CD14-positive monocyte (primary cell): ENCODE measurements around the gene NR1I3. TPM values are rescaled to one million over a fixed set of nuclear protein-coding genes. Genes with fewer than 3 reads are reported as not detected.

Experiments
- DNase-seq, 3 donors: peaks; one replicate each; pipeline ENCODE4 v3.0.0-alpha.2; 2011 to 2022
- H2AFZ ChIP-seq: 2 replicates; pipeline ENCODE4 v1.6.0; 2012; ENCODE audit warnings: mild to moderate bottlenecking, low read depth, low read length, inconsistent platforms; ENCODE audit not compliant: insufficient read depth, poor library complexity, severe bottlenecking
- H3K27ac ChIP-seq, 2 donors: 1 replicate in 1 of 2; 2 replicates in 1 of 2; pipeline ENCODE4 v1.5.1; 2012 to 2013; ENCODE audit warnings: low read length in 2 of 2, control low read depth in 1 of 2, inconsistent platforms in 1 of 2, low read depth in 1 of 2, mild to moderate bottlenecking in 1 of 2
- H3K27me3 ChIP-seq, 2 donors: one replicate each; pipeline versions ENCODE4 v1.6.0 to v1.6.1; 2011 to 2013; ENCODE audit warnings: low read length in 2 of 2; ENCODE audit not compliant: control insufficient read depth in 2 of 2, insufficient read depth in 2 of 2
- H3K36me3 ChIP-seq, 2 donors: replicated peaks in 1 of 2; 1 replicate in 1 of 2; 2 replicates in 1 of 2; pipeline versions ENCODE4 v1.5.1 to v1.6.1; 2012 to 2013; ENCODE audit warnings: low read length in 2 of 2, control low read depth in 1 of 2, inconsistent platforms in 1 of 2, mild to moderate bottlenecking in 1 of 2; ENCODE audit not compliant: insufficient read depth in 2 of 2, control insufficient read depth in 1 of 2
- H3K4me1 ChIP-seq, 2 donors: 1 replicate in 1 of 2; 2 replicates in 1 of 2; pipeline versions ENCODE4 v1.5.1 to v1.6.1; 2012 to 2013; ENCODE audit warnings: low read length in 2 of 2, control low read depth in 1 of 2, inconsistent platforms in 1 of 2, mild to moderate bottlenecking in 1 of 2, moderate library complexity in 1 of 2; ENCODE audit not compliant: insufficient read depth in 2 of 2, control insufficient read depth in 1 of 2
- H3K4me2 ChIP-seq: replicated peaks from 2 replicates; pipeline ENCODE3; 2012; ENCODE audit warnings: low read length, moderate library complexity, mild to moderate bottlenecking; ENCODE audit not compliant: poor library complexity, severe bottlenecking; ENCODE audit errors: extremely low read depth
- H3K4me3 ChIP-seq, 3 experiments: fragments of 200-600 bp in 1 of 3; sonication (generic) in 1 of 3; replicated peaks in 1 of 3; 1 replicate in 2 of 3; 2 replicates in 1 of 3; pipeline ENCODE4 v1.5.1; 2011 to 2013; ENCODE audit warnings: low read length in 3 of 3, mild to moderate bottlenecking in 3 of 3, control low read depth in 2 of 3, low read depth in 2 of 3, inconsistent platforms in 1 of 3, moderate library complexity in 1 of 3
- H3K79me2 ChIP-seq: 2 replicates; pipeline ENCODE4 v1.6.0; 2012; ENCODE audit warnings: mild to moderate bottlenecking, control low read depth, inconsistent platforms, low read length, moderate library complexity; ENCODE audit not compliant: insufficient read depth
- H3K9ac ChIP-seq: 2 replicates; pipeline ENCODE4 v1.6.0; 2017; ENCODE audit warnings: low read length, mild to moderate bottlenecking; ENCODE audit not compliant: insufficient read depth, poor library complexity, severe bottlenecking
- H3K9me3 ChIP-seq, 2 donors: replicated peaks in 1 of 2; 1 replicate in 1 of 2; 2 replicates in 1 of 2; pipeline versions ENCODE4 v1.5.1 to v1.6.1; 2012 to 2013; ENCODE audit warnings: low read length in 2 of 2, control low read depth in 1 of 2; ENCODE audit not compliant: control insufficient read depth in 1 of 2, insufficient read depth in 1 of 2
- H4K20me1 ChIP-seq: 2 replicates; pipeline ENCODE4 v1.6.0; 2012; ENCODE audit warnings: mild to moderate bottlenecking, low read length, control low read depth, moderate library complexity; ENCODE audit not compliant: insufficient read depth
- H3K27ac Mint-ChIP-seq, 7 donors: one replicate each; pipeline ENCODE4 v1.8.0; 2020; ENCODE audit warnings: mild to moderate bottlenecking in 7 of 7, mixed read lengths in 7 of 7, moderate library complexity in 6 of 7, inconsistent platforms in 2 of 7
- H3K27me3 Mint-ChIP-seq, 3 donors: one replicate each; pipeline ENCODE4 v1.8.0; 2021 to 2022; ENCODE audit warnings: low read depth in 3 of 3, mild to moderate bottlenecking in 3 of 3, mixed read lengths in 3 of 3, moderate library complexity in 3 of 3, inconsistent platforms in 1 of 3
- H3K36me3 Mint-ChIP-seq, 2 donors: one replicate each; pipeline ENCODE4 v1.8.0; 2020; ENCODE audit warnings: mixed read lengths in 2 of 2, inconsistent platforms in 1 of 2, mild to moderate bottlenecking in 1 of 2
- H3K4me1 Mint-ChIP-seq: one replicate; pipeline ENCODE4 v1.8.0; 2020; ENCODE audit warnings: mild to moderate bottlenecking, mixed read lengths
- H3K4me3 Mint-ChIP-seq, 2 donors: one replicate each; pipeline ENCODE4 v1.8.0; 2020; ENCODE audit warnings: mild to moderate bottlenecking in 2 of 2, mixed read lengths in 2 of 2, moderate library complexity in 1 of 2
- H3K9me3 Mint-ChIP-seq, 7 donors: one replicate each; pipeline ENCODE4 v1.8.0; 2020 to 2022; ENCODE audit warnings: mixed read lengths in 7 of 7, mild to moderate bottlenecking in 6 of 7, moderate library complexity in 6 of 7, inconsistent platforms in 2 of 7
- CTCF ChIP-seq: fragments of 200-600 bp; IDR thresholded peaks from one replicate; pipeline ENCODE4 v1.8.0; 2022; ENCODE audit warnings: antibody characterized with exemption, mild to moderate bottlenecking
- WGBS: methylation state at CpG from one replicate; pipeline ENCODE4 v1.1.5; 2013; ENCODE audit warnings: missing lambda C conversion rate; ENCODE audit not compliant: insufficient coverage; 5-methylcytosine and 5-hydroxymethylcytosine counted together
- intact Hi-C, 2 donors: fragments of 100-400 bp; cut with micrococcal nuclease; formaldehyde crosslinking; loops; one replicate each; pipeline versions ENCODE4 v1.15.0 to v1.15.1; 2023
- polyA plus RNA-seq, 3 donors: library from polyadenylated mRNA; depleted of rRNA in 1 of 3; unstranded in 2 of 3; stranded (reverse) in 1 of 3; fragments of 300-500 nt in 2 of 3; fragments of >200 nt in 1 of 3; fragmentation: Illumina TruSeq in 2 of 3; gene quantifications; 1 replicate in 2 of 3; 2 replicates in 1 of 3; pipeline ENCODE4 v1.2.3, GENCODE V29; 2012 to 2021

Gene NR1I3
- polyA plus RNA-seq, 3 donors: not detected

DNA sequence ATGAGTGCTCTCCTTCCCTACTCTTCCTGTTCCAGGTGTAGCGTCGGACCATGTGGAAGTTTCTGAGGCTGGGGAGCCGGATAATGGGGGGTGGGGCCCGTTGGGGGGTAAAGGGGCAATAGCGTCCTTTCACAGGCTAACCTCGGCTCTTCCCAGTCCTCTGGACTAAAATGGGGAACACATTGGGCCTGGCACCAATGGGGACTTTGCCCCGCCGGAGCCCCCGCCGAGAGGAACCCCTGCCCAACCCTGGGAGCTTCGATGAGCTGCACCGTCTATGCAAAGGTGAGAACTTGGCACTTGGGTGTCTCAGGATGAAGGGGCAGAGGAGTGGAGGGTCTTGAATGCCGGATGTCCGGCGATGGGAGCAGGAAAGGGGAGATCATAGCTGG lies 11.7 kb downstream of the NR1I3 start:
- peaks cover 50 to 54% of the 10 kb centered on the region in 2 donors for H3K36me3 Mint-ChIP-seq

More for the DNA sequence above, 11.7 kb downstream of the NR1I3 start:
- WGBS: 18% methylated on average over 11 of the region's 15 CpGs
- H4K20me1 ChIP-seq: peaks cover 26% of the 10 kb centered on the region
- H3K27ac Mint-ChIP-seq: peak overlapping the region; percentile 88 to 99 (median 97)
- H3K4me1 ChIP-seq: peaks cover 32 to 45% of the 10 kb centered on the region in 2 donors
- peak overlapping the region; percentile 50 to 79 (median 63) for H3K4me3 ChIP-seq
- no peak for DNase-seq
- no peaks in the 10 kb centered on the region for H3K9me3 ChIP-seq
- no peaks in the 10 kb centered on the region for H3K27me3 ChIP-seq
- peak overlapping the region; percentile 37 for H2AFZ ChIP-seq
- peaks cover 9% of the 10 kb centered on the region for H3K79me2 ChIP-seq
- peaks cover 25 to 55% of the 10 kb centered on the region in 2 donors for H3K36me3 ChIP-seq
- H3K4me1 Mint-ChIP-seq: peaks cover 60% of the 10 kb centered on the region
- no peak for TF ChIP-seq CTCF
- peak overlapping the region; percentile 83 for H3K4me2 ChIP-seq
- H3K4me3 Mint-ChIP-seq: peak overlapping the region; percentile 95 to 98
- no peak overlapping the region for H3K9ac ChIP-seq
- H3K27ac ChIP-seq: peak overlapping the region in 1 of 2 donors; percentile 39
- H3K27me3 Mint-ChIP-seq: peaks cover 0 to 5% (median 1%) of the 10 kb centered on the region in 3 donors
- intact Hi-C loops: loop anchor here in 1 of 2 donors (5.0 kb wide), 2 partner anchors 86 to 156 kb away; partner anchors contain the start of gene SDHC
- H3K9me3 Mint-ChIP-seq: peaks cover 0 to 2% (median 0%) of the 10 kb centered on the region in 7 donors
